Measurements from ENCODE around the gene CSAG2. TPM values are rescaled to one million over a fixed set of nuclear protein-coding genes. Genes with fewer than 3 reads are reported as not detected.
"Not testable (repeated sequence)": the region's sequence is repeated elsewhere in the genome, so short reads cannot be mapped to it uniquely, and the experiment has no call there.

CSAG2 gene
- total RNA-seq, 4 donors from 2014 or later, result not detected

DNA sequence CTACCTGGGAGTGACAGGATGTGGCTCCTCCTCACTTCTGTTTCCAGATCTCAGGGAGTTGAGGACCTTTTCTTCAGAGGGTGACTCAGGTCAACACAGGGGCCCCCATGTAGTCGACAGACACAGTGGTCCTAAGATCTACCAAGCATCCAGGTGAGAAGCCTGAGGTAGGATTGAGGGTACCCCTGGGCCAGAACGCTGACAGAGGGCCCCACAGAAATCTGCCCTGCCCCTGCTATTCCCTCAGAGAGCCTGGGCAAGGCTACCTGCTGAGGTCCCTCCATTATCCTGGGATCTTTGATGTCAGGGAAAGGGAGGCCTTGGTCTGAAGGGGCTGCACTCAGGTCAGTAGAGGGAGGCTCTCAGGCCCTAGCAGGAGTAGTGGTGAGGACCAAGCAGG is 26.0 kb upstream of the CSAG2 start:
- intact Hi-C loops (cut with DNase I), result no loop called here
- H3K9me3 ChIP-seq, result no peaks in the 10 kb centered on the region
- 90% methylated on average over 2 of the region's 2 CpGs for WGBS
- H3K36me3 ChIP-seq, result no peaks in the 10 kb centered on the region
- no peak overlapping the region for H3K4me3 ChIP-seq
- no peak overlapping the region for H3K27ac ChIP-seq (replicated peaks in 1 of 4)
- no peaks in the 10 kb centered on the region for H3K4me1 ChIP-seq
- H3K27me3 ChIP-seq, result no peaks in the 10 kb centered on the region
- no peak for TF ChIP-seq POLR2A (IDR thresholded peaks at IDR 0.05; ENCODE audit: low read depth)
- TF ChIP-seq POLR2AphosphoS5 (IDR thresholded peaks at IDR 0.05), result no peak
- TF ChIP-seq EP300 (IDR thresholded peaks at IDR 0.05), result no peak
- TF ChIP-seq, protein P1, sequence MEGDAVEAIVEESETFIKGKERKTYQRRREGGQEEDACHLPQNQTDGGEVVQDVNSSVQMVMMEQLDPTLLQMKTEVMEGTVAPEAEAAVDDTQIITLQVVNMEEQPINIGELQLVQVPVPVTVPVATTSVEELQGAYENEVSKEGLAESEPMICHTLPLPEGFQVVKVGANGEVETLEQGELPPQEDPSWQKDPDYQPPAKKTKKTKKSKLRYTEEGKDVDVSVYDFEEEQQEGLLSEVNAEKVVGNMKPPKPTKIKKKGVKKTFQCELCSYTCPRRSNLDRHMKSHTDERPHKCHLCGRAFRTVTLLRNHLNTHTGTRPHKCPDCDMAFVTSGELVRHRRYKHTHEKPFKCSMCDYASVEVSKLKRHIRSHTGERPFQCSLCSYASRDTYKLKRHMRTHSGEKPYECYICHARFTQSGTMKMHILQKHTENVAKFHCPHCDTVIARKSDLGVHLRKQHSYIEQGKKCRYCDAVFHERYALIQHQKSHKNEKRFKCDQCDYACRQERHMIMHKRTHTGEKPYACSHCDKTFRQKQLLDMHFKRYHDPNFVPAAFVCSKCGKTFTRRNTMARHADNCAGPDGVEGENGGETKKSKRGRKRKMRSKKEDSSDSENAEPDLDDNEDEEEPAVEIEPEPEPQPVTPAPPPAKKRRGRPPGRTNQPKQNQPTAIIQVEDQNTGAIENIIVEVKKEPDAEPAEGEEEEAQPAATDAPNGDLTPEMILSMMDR (IDR thresholded peaks at IDR 0.05), result no peak
- no peak for DNase-seq (ENCODE audit: extremely low spot score)

DNA sequence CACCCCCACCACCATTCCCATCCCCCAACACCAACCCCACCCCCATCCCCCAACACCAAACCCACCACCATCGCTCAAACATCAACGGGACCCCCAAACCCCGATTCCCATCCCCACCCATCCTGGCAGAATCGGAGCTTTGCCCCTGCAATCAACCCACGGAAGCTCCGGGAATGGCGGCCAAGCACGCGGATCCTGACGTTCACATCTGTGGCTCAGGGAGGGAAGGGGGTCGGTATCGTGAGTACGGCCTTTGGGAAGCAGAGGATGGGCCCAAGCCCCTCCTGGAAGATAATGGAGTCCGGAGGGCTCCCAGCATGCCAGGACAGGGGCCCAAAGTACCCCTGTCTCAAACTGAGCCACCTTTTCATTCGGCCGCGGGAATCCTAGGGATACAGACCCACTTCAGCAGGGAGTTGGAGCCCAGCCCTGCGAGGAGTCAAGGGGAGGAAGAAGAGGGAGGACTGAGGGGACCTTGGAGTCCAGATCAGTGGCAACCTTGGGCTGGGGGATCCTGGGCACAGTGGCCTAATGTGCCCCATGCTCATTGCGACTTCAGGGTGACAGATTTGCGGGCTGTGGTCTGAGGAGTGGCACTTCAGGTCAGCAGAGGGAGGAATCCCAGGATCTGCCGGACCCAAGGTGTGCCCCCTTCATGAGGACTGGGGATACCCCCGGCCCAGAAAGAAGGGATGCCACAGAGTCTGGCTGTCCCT is 25.2 kb upstream of the CSAG2 start:
- H3K9me3 ChIP-seq; H3K4me3 ChIP-seq; H3K27ac ChIP-seq (replicated peaks in 1 of 4); H3K27me3 ChIP-seq; intact Hi-C loops (cut with DNase I); H3K36me3 ChIP-seq; H3K4me1 ChIP-seq; DNase-seq (ENCODE audit: extremely low spot score): not testable (repeated sequence)
- WGBS, result 86% methylated on average over 8 of the region's 22 CpGs

DNA sequence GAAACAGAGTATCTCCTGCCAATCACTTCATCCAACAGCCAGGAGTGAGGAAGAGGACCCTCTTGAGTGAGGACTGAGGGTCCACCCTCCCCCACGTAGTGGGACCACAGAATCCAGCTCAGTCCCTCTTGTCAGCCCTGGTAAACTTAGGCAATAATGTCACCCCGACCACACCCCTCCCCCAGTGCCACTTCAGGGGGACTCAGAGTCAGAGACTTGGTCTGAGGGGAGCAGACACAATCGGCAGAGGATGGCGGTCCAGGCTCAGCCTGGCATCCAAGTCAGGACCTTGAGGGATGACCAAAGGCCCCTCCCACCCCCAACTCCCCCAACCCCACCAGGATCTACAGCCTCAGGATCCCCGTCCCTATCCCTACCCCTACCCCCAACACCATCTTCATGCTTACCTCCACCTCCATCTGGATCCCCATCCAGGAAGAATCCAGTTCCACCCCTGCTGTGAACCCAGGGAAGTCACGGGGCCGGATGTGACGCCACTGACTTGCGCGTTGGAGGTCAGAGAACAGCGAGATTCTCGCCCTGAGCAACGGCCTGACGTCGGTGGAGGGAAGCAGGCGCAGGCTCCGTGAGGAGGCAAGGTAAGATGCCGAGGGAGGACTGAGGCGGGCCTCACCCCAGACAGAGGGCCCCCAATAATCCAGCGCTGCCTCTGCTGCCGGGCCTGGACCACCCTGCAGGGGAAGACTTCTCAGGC is 24.3 kb upstream of the CSAG2 start, which contains the start of the genes CSAG1 and MAGEA12:
TSS of gene CSAG1 (minus strand) at position 461 of the 715 bp plus-strand sequence. CDS start 1,261 bp downstream, outside the sequence.
TSS of gene MAGEA12 (plus strand) at position 497 of the 715 bp plus-strand sequence. CDS start 2,405 bp downstream, outside the sequence.
- H3K9me3 ChIP-seq, result no peaks in the 10 kb centered on the region
- 82% methylated on average over 19 of the region's 21 CpGs for WGBS
- no peak within 1 kb of the TSS for H3K27ac ChIP-seq (replicated peaks in 1 of 4)
- no peaks in the 10 kb centered on the region for H3K4me1 ChIP-seq
- no peak for DNase-seq (ENCODE audit: extremely low spot score)
- no peak within 1 kb of the TSS for H3K4me3 ChIP-seq
- H3K36me3 ChIP-seq, result no peaks in the 10 kb centered on the region
- H3K27me3 ChIP-seq, result no peaks in the 10 kb centered on the region
- intact Hi-C loops (cut with DNase I), result no loop called here
- TF ChIP-seq POLR2AphosphoS5 (IDR thresholded peaks at IDR 0.05) (no peak), POLR2A (IDR thresholded peaks at IDR 0.05; ENCODE audit: low read depth) (no peak), EP300 (IDR thresholded peaks at IDR 0.05) (no peak)
- TF ChIP-seq, protein P1 (IDR thresholded peaks at IDR 0.05), result no peak

DNA sequence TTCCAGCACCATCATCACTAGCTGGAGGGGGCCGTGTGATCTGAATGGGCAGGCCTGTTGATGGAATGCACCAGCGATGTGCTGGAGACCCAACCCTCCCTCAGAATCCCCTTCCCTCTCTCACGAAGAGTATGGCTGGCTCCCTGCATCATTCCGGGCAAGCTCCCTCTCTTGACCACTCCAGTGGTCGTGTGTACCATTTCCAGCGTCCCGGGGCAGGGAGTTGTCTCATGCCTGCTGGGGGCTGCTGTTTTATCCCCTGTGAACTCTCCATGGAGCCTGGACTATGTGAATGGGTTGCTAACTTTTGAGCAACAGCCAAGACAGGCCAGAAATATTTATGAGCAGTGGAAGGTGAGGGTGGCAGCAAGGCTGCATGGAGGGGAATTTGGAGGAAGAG is 16.3 kb upstream of the CSAG2 start:
- H3K9me3 ChIP-seq, result no peaks in the 10 kb centered on the region
- H3K36me3 ChIP-seq, result no peaks in the 10 kb centered on the region
- no peak for DNase-seq (ENCODE audit: extremely low spot score)
- intact Hi-C loops (cut with DNase I), result no loop called here
- no peak overlapping the region for H3K27ac ChIP-seq (replicated peaks in 1 of 4)
- WGBS, result 80% methylated on average over 7 of the region's 7 CpGs
- H3K27me3 ChIP-seq, result no peaks in the 10 kb centered on the region
- H3K4me3 ChIP-seq, result no peak overlapping the region
- TF ChIP-seq, protein P1 (IDR thresholded peaks at IDR 0.05), result no peak
- TF ChIP-seq EP300 (IDR thresholded peaks at IDR 0.05) (no peak), POLR2A (IDR thresholded peaks at IDR 0.05; ENCODE audit: low read depth) (no peak), POLR2AphosphoS5 (IDR thresholded peaks at IDR 0.05) (no peak)
- no peaks in the 10 kb centered on the region for H3K4me1 ChIP-seq

DNA sequence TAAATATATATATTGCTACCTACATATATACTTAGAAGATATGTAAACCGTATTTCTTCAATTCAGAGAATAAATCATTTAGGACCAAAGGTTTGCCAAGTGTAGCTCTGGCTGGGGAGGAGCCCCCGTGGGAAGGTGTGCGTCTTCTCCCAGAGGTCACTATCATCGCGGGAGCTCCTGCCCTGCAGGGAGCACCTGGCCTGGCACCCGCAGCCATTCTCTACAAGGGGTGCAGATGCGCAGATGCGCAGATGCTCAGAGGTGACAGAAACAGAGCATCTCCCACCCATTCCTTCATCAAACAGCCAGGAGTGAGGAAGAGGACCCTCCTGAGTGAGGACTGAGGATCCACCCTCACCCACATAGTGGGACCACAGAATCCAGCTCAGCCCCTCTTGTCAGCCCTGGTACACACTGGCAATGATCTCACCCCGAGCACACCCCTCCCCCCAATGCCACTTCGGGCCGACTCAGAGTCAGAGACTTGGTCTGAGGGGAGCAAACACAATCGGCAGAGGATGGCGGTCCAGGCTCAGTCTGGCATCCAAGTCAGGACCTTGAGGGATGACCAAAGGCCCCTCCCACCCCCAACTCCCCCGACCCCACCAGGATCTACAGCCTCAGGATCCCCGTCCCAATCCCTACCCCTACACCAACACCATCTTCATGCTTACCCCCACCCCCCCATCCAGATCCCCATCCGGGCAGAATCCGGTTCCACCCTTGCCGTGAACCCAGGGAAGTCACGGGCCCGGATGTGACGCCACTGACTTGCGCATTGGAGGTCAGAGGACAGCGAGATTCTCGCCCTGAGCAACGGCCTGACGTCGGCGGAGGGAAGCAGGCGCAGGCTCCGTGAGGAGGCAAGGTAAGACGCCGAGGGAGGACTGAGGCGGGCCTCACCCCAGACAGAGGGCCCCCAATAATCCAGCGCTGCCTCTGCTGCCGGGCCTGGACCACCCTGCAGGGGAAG is 5.0 kb upstream of the CSAG2 start, which contains the start of gene MAGEA2B:
TSS of gene MAGEA2B (plus strand) at position 814 of the 973 bp plus-strand sequence. CDS start 2,479 bp downstream, outside the sequence.
- DNase-seq (ENCODE audit: extremely low spot score); H3K27me3 ChIP-seq; H3K9me3 ChIP-seq; H3K4me3 ChIP-seq; H3K27ac ChIP-seq (replicated peaks in 1 of 4); intact Hi-C loops (cut with DNase I); H3K4me1 ChIP-seq; H3K36me3 ChIP-seq: not testable (repeated sequence)
- WGBS, result no CpG with 5 or more reads among the region's 35 CpGs

DNA sequence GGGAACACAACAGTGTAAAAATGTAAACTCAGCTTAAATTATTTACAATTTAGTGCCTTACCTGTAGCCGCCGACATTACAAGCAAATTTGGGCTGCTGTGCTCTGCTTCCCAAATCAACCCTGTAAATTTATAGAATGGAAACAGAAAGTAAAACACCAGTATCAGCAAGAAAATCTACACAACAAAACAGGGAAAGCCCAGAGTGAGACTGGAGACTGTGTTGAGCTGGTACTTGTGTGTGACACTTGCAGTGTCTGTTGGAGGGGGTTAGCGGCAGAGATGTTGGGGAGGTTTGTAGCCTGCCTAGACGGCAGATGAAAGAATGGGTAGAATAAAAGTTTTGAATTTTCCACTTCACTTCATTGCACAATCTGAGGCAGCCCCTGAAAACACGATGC is 4.1 kb upstream of the CSAG2 start:
- H3K27ac ChIP-seq (replicated peaks in 1 of 4); intact Hi-C loops (cut with DNase I); DNase-seq (ENCODE audit: extremely low spot score); H3K36me3 ChIP-seq; H3K27me3 ChIP-seq; H3K9me3 ChIP-seq; H3K4me3 ChIP-seq; H3K4me1 ChIP-seq: not testable (repeated sequence)
- no CpG with 5 or more reads among the region's 5 CpGs for WGBS

DNA sequence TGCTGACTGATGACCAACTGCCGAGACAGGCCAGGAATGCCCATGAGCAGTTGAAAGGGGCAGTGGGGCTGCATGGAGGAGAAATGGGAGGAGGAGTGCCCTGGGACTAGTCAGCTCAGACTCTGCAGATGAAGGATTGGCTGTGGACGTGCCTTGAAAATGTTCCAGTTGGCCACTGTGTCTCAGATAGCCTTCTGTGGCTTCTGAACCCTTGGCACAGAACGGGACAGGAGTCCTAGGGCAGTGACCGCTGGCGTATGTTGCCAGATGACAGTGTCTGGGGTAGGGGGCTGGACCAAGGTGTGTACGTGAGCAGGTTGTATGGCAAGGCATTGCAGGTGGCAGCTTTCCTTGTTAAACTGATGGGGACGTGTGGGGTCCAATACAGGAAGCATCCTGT is 2.6 kb downstream of the CSAG2 start:
- H3K4me1 ChIP-seq; H3K27ac ChIP-seq (replicated peaks in 1 of 4); H3K27me3 ChIP-seq; DNase-seq (ENCODE audit: extremely low spot score); H3K4me3 ChIP-seq; intact Hi-C loops (cut with DNase I); H3K9me3 ChIP-seq; H3K36me3 ChIP-seq: not testable (repeated sequence)
- WGBS, result 84% methylated on average over 3 of the region's 7 CpGs

DNA sequence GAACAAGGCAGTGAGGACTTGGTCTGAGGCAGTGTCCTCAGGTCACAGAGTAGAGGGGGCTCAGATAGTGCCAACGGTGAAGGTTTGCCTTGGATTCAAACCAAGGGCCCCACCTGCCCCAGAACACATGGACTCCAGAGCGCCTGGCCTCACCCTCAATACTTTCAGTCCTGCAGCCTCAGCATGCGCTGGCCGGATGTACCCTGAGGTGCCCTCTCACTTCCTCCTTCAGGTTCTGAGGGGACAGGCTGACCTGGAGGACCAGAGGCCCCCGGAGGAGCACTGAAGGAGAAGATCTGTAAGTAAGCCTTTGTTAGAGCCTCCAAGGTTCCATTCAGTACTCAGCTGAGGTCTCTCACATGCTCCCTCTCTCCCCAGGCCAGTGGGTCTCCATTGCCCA is 8.7 kb downstream of the CSAG2 start:
- H3K36me3 ChIP-seq; H3K4me3 ChIP-seq; H3K27ac ChIP-seq (replicated peaks in 1 of 4); intact Hi-C loops (cut with DNase I); H3K4me1 ChIP-seq; DNase-seq (ENCODE audit: extremely low spot score); H3K9me3 ChIP-seq; H3K27me3 ChIP-seq: not testable (repeated sequence)
- WGBS, result no CpG with 5 or more reads among the region's 5 CpGs

Data from esophagus muscularis mucosa (tissue), 4 donors.